Mucosa of stomach (tissue), 1 donor: Measurements from ENCODE around the gene C9orf50.
A peak's percentile ranks its signal among the peaks of the same experiment; 100 is the strongest.

Experiments used
- H3K27me3 ChIP-seq: one replicate; pipeline ENCODE4 v1.7.0; 2013; ENCODE audit warnings: mild to moderate bottlenecking, low read length; ENCODE audit not compliant: control insufficient read depth, insufficient read depth
- H3K36me3 ChIP-seq: one replicate; pipeline ENCODE4 v1.7.0; 2013; ENCODE audit warnings: low read length; ENCODE audit not compliant: control insufficient read depth, insufficient read depth
- H3K4me1 ChIP-seq: one replicate; pipeline ENCODE4 v1.7.0; 2013; ENCODE audit warnings: mild to moderate bottlenecking, low read length; ENCODE audit not compliant: control insufficient read depth, insufficient read depth
- H3K4me3 ChIP-seq: one replicate; pipeline ENCODE4 v1.7.0; 2013; ENCODE audit warnings: low read length
- H3K9ac ChIP-seq: one replicate; pipeline ENCODE4 v1.7.0; 2013; ENCODE audit warnings: mild to moderate bottlenecking, low read length, moderate library complexity
- H3K9me3 ChIP-seq: one replicate; pipeline ENCODE4 v1.7.0; 2013; ENCODE audit warnings: mild to moderate bottlenecking, low read length, moderate library complexity; ENCODE audit not compliant: control insufficient read depth
- donor health status: Pancreatic carcinoma.

C9orf50 gene

GRCh38 chr9:129626079-129626624 is 5.3 kb upstream of the C9orf50 start, which contains the start of gene NTMT1:
NTMT1 (plus strand) TSS chr9:129626163; CDS start chr9:129632704, 6,541 bp downstream.
- Histone ChIP-seq H3K27me3 (no peaks in the 10 kb centered on the region), H3K36me3 (no peaks in the 10 kb centered on the region), H3K4me3 (peak within 1 kb of the TSS; percentile 80), H3K9me3 (no peaks in the 10 kb centered on the region), H3K9ac (peak within 1 kb of the TSS; percentile 79), H3K4me1 (peaks cover 29% of the 10 kb centered on the region)

DNA sequence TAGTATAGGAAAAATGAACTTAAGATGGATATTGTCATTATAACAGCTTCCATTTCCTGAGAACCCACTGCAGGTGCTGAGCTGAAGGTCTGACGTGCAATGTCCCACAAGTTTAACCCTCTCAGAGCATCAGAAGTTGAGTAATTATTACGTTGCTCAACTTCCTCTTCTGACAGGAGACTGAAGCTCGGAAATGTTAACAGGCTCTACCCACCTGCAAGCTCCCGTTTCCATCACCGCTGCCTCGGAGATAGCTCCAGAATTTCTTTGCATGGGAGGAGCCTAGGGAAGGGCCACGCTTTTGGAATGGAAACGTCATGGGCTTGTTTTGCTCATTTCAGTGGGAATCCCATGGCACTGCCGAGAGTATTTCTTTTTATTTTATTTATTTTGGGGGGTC is 4.0 kb upstream of the C9orf50 start:
- no peaks in the 10 kb centered on the region for H3K36me3 ChIP-seq
- peaks cover 20% of the 10 kb centered on the region for H3K4me1 ChIP-seq
- no peaks in the 10 kb centered on the region for H3K27me3 ChIP-seq
- no peak overlapping the region for H3K9ac ChIP-seq
- H3K4me3 ChIP-seq = no peak overlapping the region
- H3K9me3 ChIP-seq = no peaks in the 10 kb centered on the region

DNA sequence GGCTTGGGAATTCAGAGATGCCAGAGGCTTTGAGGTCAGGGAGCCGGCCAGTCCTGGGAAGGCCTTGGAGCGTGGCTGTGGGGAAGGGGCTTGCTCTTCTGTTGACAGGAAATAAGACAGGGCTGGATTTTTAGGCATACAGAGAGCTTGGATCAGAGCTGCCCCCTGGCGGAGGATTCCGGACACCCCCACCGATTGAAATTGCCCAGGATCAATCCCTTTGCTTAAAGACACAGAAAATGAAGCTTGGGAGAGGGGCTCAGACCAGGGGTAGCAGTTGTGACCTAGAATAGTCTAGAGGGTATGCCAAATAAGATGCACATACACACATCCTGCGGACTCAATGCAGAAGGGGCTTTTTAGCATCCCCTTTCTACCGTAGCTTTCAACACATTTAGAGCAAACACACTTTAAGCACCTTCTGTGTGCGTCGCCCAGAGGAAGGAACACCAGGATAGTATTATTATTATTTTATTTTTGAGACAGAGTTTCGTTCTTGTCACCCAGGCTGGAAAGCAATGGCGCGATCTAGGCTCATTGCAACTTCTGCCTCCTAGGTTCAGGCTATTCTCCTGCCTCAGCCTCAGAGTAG is 3.4 kb upstream of the C9orf50 start:
- Histone ChIP-seq H3K9ac (no peak overlapping the region), H3K4me1 (peaks cover 25% of the 10 kb centered on the region), H3K9me3 (no peaks in the 10 kb centered on the region), H3K4me3 (no peak overlapping the region), H3K27me3 (no peaks in the 10 kb centered on the region), H3K36me3 (no peaks in the 10 kb centered on the region)

- no peaks in the 10 kb centered on the region for H3K9me3 ChIP-seq
- no peak overlapping the region for H3K4me3 ChIP-seq
- H3K36me3 ChIP-seq = no peaks in the 10 kb centered on the region
- no peak overlapping the region for H3K9ac ChIP-seq
- H3K27me3 ChIP-seq = no peaks in the 10 kb centered on the region
- peaks cover 23% of the 10 kb centered on the region for H3K4me1 ChIP-seq
Measured at GRCh38 chr9:129623331-129623730, 2.4 kb upstream of the C9orf50 start.

GRCh38 chr9:129619787-129620668 is 873 bp downstream of the C9orf50 start:
- Histone ChIP-seq H3K4me3 (no peak overlapping the region), H3K36me3 (no peaks in the 10 kb centered on the region), H3K9me3 (no peaks in the 10 kb centered on the region), H3K4me1 (peaks cover 6% of the 10 kb centered on the region), H3K9ac (peak overlapping the region; percentile 25), H3K27me3 (no peaks in the 10 kb centered on the region)

GRCh38 chr9:129617167-129617566 is 3.7 kb downstream of the C9orf50 start:
- Histone ChIP-seq H3K27me3 (no peaks in the 10 kb centered on the region), H3K9ac (no peak overlapping the region), H3K36me3 (no peaks in the 10 kb centered on the region), H3K9me3 (no peaks in the 10 kb centered on the region), H3K4me3 (no peak overlapping the region), H3K4me1 (peaks cover 27% of the 10 kb centered on the region)

GRCh38 chr9:129615407-129616285 is 5.3 kb downstream of the C9orf50 start:
- H3K36me3 ChIP-seq = no peaks in the 10 kb centered on the region
- H3K4me3 ChIP-seq = no peak overlapping the region
- no peak overlapping the region for H3K9ac ChIP-seq
- no peaks in the 10 kb centered on the region for H3K27me3 ChIP-seq
- peaks cover 42% of the 10 kb centered on the region for H3K4me1 ChIP-seq
- no peaks in the 10 kb centered on the region for H3K9me3 ChIP-seq

GRCh38 chr9:129614932-129615331 is 6.0 kb downstream of the C9orf50 start:
- Histone ChIP-seq H3K27me3 (no peaks in the 10 kb centered on the region), H3K9ac (no peak overlapping the region), H3K36me3 (no peaks in the 10 kb centered on the region), H3K4me3 (no peak overlapping the region), H3K4me1 (peaks cover 43% of the 10 kb centered on the region), H3K9me3 (no peaks in the 10 kb centered on the region)

DNA sequence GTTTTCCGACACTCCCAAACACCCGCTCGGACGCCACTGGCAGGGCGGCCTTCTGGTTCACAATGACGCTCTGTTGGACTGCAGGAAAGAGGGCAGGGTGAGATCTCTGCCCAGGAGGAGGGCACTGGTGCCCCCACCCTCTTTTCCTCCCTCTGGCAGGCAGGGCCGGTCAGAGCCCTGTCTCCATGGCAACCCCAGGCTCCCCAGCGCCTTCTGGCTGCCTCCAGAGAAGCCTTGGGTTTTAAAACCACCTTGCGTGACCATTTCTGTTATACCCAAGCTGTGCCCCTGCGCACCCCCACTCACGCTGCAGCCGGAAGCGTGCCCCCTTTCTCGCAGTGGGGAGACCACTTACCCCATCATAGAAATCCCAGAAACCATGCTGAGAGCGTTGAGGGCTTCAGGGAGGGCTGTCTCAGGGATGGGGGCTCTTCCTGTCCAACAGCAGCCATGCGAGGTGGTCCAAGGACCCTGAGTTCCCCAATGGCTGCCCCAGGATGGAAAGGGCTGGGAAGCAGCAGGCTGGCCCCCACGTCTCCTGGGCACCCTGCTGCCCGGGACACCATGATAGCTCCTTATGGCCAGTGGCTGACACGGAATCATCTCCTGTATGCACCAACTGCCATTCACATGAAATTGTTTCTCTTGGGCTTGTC is 7.3 kb downstream of the C9orf50 start:
- Histone ChIP-seq H3K9me3 (no peaks in the 10 kb centered on the region), H3K9ac (no peak overlapping the region), H3K4me1 (peaks cover 44% of the 10 kb centered on the region), H3K4me3 (no peak overlapping the region), H3K27me3 (no peaks in the 10 kb centered on the region), H3K36me3 (no peaks in the 10 kb centered on the region)

DNA sequence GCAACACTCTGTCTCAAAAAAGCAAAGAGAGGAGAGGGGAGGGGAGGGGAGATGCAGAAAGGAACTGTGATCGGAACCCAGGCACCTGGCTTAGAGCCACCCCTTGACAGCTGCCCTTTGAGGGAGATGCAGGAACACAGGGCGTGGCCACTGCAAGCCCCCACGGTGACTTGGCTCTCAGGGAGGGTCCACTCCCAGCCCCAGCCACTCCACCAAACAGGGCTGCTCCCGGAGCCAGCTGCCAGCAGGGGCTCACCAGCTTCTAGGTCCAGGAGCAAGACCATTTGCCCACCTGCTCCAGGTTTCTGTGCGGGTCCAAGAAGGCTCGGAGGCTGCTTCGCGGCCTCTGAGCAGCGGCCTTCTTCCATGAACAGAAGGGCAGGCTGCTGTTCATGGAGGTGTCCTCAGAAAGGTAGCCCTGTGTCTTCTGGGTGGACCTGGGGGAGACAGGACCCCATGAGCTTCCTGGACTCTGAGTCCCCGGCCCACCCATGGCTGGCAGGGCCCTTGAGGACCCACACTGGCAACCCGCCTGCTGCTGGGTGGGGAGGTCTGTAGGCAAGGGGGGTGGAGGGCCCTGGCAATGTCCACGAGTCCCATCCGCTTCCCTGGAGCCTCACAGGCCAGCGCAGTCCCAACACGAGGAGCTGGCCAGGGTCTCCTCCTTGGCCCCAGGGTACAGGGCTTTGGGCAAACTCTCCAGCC is 7.9 kb downstream of the C9orf50 start:
- peaks cover 50% of the 10 kb centered on the region for H3K4me1 ChIP-seq
- H3K27me3 ChIP-seq = no peaks in the 10 kb centered on the region
- H3K9me3 ChIP-seq = no peaks in the 10 kb centered on the region
- no peak overlapping the region for H3K4me3 ChIP-seq
- peak overlapping the region; percentile 12 for H3K9ac ChIP-seq
- H3K36me3 ChIP-seq = no peaks in the 10 kb centered on the region

DNA sequence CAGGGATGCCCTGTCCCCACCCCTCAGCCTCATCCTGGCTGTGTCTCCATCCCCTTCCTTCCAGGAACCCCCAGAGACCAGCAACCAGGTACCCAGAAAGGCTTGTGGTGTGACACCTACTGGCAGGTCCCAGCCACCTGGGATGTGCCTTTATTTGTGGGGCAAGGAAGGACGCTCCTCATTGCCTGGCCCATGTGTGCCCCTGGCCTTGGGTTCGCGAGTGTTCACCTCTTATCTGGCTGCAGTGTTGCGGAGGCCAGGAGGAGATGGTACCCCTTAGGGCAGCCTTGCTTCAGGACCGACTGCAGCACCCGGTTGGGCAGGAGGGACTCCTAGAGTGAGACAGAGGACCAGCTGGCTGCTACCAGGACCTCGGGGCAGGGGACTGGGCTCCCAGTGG is 8.8 kb downstream of the C9orf50 start:
- Histone ChIP-seq H3K36me3 (no peaks in the 10 kb centered on the region), H3K9me3 (no peaks in the 10 kb centered on the region), H3K27me3 (no peaks in the 10 kb centered on the region), H3K4me3 (no peak overlapping the region), H3K9ac (no peak overlapping the region), H3K4me1 (peaks cover 58% of the 10 kb centered on the region)
